ENCODE data around the gene KERA.

Gene KERA

DNA sequence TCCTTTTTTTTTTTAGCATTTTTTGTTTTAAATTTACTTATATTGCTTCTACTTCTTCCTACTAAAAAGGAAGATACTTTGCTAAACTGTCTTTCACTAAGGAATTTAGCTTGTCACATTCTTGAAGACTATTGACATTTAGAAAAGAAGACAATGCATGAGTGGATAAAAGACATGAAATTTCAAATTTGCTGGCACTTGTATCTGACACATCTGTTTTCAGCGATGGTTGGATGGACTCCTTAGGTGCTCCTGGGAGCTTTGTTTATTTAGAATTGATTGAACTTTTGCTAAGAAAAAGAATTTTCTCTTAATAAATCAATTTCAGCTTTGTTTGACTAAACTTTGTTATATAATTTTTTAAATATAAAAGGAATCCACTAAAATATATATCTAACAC is 3.3 kb upstream of the KERA start:
- no peak for DNase-seq (ENCODE audit: low read depth)
- TF ChIP-seq, protein P1, sequence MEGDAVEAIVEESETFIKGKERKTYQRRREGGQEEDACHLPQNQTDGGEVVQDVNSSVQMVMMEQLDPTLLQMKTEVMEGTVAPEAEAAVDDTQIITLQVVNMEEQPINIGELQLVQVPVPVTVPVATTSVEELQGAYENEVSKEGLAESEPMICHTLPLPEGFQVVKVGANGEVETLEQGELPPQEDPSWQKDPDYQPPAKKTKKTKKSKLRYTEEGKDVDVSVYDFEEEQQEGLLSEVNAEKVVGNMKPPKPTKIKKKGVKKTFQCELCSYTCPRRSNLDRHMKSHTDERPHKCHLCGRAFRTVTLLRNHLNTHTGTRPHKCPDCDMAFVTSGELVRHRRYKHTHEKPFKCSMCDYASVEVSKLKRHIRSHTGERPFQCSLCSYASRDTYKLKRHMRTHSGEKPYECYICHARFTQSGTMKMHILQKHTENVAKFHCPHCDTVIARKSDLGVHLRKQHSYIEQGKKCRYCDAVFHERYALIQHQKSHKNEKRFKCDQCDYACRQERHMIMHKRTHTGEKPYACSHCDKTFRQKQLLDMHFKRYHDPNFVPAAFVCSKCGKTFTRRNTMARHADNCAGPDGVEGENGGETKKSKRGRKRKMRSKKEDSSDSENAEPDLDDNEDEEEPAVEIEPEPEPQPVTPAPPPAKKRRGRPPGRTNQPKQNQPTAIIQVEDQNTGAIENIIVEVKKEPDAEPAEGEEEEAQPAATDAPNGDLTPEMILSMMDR (IDR thresholded peaks at IDR 0.05; ENCODE audit: control insufficient read depth, insufficient read depth, low read depth, low read length, missing control alignments), result no peak
- no peak overlapping the region for H3K4me3 ChIP-seq (ENCODE audit: control insufficient read depth, low read depth, low read length)

DNA sequence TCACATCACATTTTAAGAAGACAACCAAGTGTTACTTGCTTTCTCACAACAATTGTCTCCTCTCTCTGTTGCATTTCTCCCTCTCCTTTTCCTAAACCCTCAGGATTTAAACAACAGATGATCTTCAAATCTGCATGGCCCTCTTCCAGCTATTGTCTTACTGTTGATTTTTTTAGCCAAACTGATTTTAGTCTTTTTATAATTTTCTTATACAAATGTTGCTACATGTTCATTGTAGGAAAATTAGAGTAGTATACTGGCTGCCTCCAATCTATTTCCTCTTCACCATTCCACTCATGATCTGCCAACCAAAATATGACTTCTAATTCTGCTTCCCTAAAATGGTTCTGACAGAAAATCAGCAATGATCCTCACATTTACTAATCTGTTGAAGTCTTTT is 1.4 kb upstream of the KERA start:
- DNase-seq (ENCODE audit: low read depth), result no peak
- TF ChIP-seq, protein P1 (IDR thresholded peaks at IDR 0.05; ENCODE audit: control insufficient read depth, insufficient read depth, low read depth, low read length, missing control alignments), result no peak
- no peak overlapping the region for H3K4me3 ChIP-seq (ENCODE audit: control insufficient read depth, low read depth, low read length)

DNA sequence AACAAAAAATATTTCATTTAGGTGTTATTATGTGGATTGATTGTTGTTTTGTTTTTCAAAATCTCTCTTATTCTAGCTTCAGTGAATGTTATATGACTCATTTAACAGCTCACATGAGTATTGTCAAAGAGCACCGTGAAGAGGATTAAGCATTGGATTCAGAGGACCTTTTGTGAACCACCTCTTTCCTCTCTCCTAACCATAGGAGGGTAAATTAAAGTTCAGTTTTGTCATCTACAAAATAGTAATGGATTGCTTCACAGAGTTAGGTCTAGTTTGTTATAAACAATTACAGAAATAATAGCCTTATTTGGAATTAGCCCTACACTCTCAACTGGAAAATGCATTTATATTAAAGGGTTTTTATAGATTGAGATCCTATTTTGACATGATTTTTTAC is 962 bp upstream of the KERA start:
- no peak overlapping the region for H3K4me3 ChIP-seq (ENCODE audit: control insufficient read depth, low read depth, low read length)
- no peak for DNase-seq (ENCODE audit: low read depth)
- TF ChIP-seq, protein P1 (IDR thresholded peaks at IDR 0.05; ENCODE audit: control insufficient read depth, insufficient read depth, low read depth, low read length, missing control alignments), result no peak

DNA sequence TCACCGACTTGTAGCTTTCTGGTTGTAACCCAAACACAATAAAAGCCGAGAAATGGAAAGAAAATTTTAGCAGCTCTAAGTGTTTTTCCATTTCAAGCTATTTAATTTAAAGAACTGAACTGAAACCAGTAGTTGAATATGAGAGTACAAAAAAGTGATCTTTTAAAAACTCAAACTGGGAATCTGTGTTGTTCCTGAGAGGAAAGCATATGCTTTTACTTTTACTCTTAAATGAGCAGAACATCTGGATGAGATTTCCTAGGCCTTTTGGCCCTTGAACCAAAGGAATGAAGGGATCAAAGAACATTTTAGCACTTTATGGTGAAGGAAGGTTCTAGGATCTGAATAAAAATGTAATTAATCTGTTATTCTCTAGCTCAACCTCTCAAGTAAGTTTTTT is 1.3 kb downstream of the KERA start:
- DNase-seq (ENCODE audit: low read depth), result no peak
- TF ChIP-seq, protein P1 (IDR thresholded peaks at IDR 0.05; ENCODE audit: control insufficient read depth, insufficient read depth, low read depth, low read length, missing control alignments), result no peak
- H3K4me3 ChIP-seq (ENCODE audit: control insufficient read depth, low read depth, low read length), result no peak overlapping the region

DNA sequence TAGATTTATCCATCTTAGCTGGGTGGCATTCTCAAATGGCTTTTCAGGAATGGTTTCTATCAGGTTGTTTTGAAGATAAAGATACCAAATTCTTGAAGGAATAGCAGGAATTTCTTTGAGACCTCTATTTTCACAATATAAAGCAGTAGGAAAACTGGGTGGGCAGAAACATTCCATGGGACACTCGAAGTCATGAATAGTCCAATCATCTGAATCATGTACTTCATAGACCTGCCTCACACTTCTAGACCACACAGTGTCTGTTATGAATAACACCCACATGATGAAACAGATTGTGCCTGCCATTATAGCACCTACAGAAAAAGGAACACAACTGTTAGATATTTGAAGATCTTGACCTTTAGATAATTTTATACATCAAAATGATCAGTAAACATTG is 1.8 kb downstream of the KERA start:
- no peak overlapping the region for H3K4me3 ChIP-seq (ENCODE audit: control insufficient read depth, low read depth, low read length)
- DNase-seq (ENCODE audit: low read depth), result no peak
- TF ChIP-seq, protein P1 (IDR thresholded peaks at IDR 0.05; ENCODE audit: control insufficient read depth, insufficient read depth, low read depth, low read length, missing control alignments), result no peak

DNA sequence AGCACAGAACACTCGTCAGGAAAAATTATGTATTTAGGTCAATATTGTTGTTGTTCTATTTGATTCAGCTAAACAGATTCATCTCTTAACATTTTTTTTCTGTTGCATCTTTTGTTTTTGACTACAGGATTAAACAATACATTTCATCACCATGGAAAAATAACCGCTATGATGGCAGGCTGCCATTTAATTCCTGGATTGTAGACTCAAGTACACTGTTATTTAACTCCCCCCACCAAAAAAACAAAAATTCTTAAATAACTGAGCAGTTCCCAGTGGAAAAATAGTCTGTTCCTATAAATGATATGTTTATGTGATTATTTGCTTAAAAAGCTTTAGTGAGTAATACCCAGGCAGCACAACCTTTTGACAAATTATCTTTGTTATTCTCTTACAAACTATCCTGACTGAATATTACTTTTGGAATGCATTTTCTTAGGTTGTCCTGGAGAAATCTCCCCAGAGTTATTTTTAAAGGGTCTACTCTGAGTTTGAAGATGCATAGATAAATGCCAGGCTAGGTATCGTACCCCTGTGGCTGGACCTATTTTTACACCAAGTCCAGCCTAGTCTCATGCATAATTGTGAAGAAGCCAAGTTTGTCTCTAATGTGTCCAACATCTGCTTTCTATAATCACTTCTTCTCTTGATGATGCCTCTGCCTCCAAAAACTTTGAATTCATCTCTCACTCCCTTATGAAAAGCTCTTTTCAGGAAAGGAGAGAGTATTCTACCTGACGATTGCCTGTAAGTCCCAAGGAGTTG is 3.7 kb downstream of the KERA start:
- H3K4me3 ChIP-seq (ENCODE audit: control insufficient read depth, low read depth, low read length), result no peak overlapping the region
- peak; percentile 73 for DNase-seq (ENCODE audit: low read depth)
- TF ChIP-seq, protein P1 (IDR thresholded peaks at IDR 0.05; ENCODE audit: control insufficient read depth, insufficient read depth, low read depth, low read length, missing control alignments), result no peak

Measured in AG09309 (cell line).